Activated naive CD4-positive, alpha-beta T cell treated with anti-CD3 and anti-CD28 coated beads, Interleukin-2, amount 50 U/mL, for 72 hours (primary cell): ENCODE data around the gene CLEC16A. TPM values are rescaled to one million over a fixed set of nuclear protein-coding genes. Genes with fewer than 3 reads are reported as not detected.

Experiments
- ATAC-seq, 2 donors: fragments of 150-1000 bp; cut with Tn5 transposase; 2 replicates each; pipeline ENCODE4 v1.10.0; 2021; ENCODE audit warnings: mild to moderate bottlenecking in 2 of 2, moderate library complexity in 2 of 2
- DNase-seq, 2 donors: peaks; one replicate each; pipeline ENCODE4 v3.0.0; 2021 to 2022; ENCODE audit warnings: low spot score in 2 of 2
- H3K27ac Mint-ChIP-seq, 2 donors: one replicate each; pipeline ENCODE4 v1.8.0; 2022; ENCODE audit warnings: mild to moderate bottlenecking in 2 of 2, mixed read lengths in 2 of 2
- H3K36me3 Mint-ChIP-seq, 2 donors: one replicate each; pipeline ENCODE4 v1.8.0; 2022; ENCODE audit warnings: mixed read lengths in 2 of 2
- H3K9me3 Mint-ChIP-seq, 2 donors: one replicate each; pipeline ENCODE4 v1.8.0; 2022; ENCODE audit warnings: mixed read lengths in 2 of 2
- total RNA-seq, 2 donors: library from RNA; stranded (reverse); gene quantifications; one replicate each; pipeline ENCODE4 v1.2.3, GENCODE V29; 2022

The CLEC16A gene
- total RNA-seq: 10 to 100 TPM; 28.0 to 33.2 TPM

GRCh38 chr16:10944249-10945064, at the start of gene CLEC16A:
Gene CLEC16A, plus strand, starts transcription at chr16:10944564. Its CDS starts 154 bp downstream, at chr16:10944718.
- Mint-ChIP-seq H3K9me3 (no peaks in the 10 kb centered on the region), H3K27ac (peak within 1 kb of the TSS; percentile 83 to 91), H3K36me3 (peaks cover 5 to 20% of the 10 kb centered on the region in 2 donors)
- DNase-seq (peak; percentile 96 to 97), ATAC-seq (peak; percentile 81 to 84)

- no peak overlapping the region for H3K27ac Mint-ChIP-seq
- H3K9me3 Mint-ChIP-seq: no peaks in the 10 kb centered on the region
- DNase-seq (peak in 1 of 2 donors; percentile 55), ATAC-seq (no peak)
- no peaks in the 10 kb centered on the region for H3K36me3 Mint-ChIP-seq
Observed at GRCh38 chr16:10895053-10895946, 49.1 kb upstream of the CLEC16A start.

GRCh38 chr16:10896165-10896564, 48.2 kb upstream of the CLEC16A start:
- Mint-ChIP-seq H3K27ac (no peak overlapping the region), H3K9me3 (no peaks in the 10 kb centered on the region), H3K36me3 (no peaks in the 10 kb centered on the region)
- ATAC-seq: no peak
- DNase-seq: no peak

- Mint-ChIP-seq H3K9me3 (no peaks in the 10 kb centered on the region), H3K27ac (no peak overlapping the region), H3K36me3 (no peaks in the 10 kb centered on the region)
- DNase-seq (no peak), ATAC-seq (no peak)
Observed at GRCh38 chr16:10896723-10897122, 47.6 kb upstream of the CLEC16A start.

GRCh38 chr16:10897134-10897533, 47.2 kb upstream of the CLEC16A start:
- ATAC-seq (no peak), DNase-seq (no peak)
- Mint-ChIP-seq H3K36me3 (no peaks in the 10 kb centered on the region), H3K27ac (no peak overlapping the region), H3K9me3 (no peaks in the 10 kb centered on the region)

- peaks cover 0 to 8% of the 10 kb centered on the region in 2 donors for H3K9me3 Mint-ChIP-seq
- peaks cover 0 to 5% of the 10 kb centered on the region in 2 donors for H3K36me3 Mint-ChIP-seq
- no peak overlapping the region for H3K27ac Mint-ChIP-seq
- ATAC-seq: no peak
- DNase-seq: no peak
Observed at GRCh38 chr16:10902999-10903398, 41.4 kb upstream of the CLEC16A start.

GRCh38 chr16:10906482-10906881, 37.9 kb upstream of the CLEC16A start:
- Mint-ChIP-seq H3K9me3 (peaks cover 0 to 8% of the 10 kb centered on the region in 2 donors), H3K27ac (no peak overlapping the region), H3K36me3 (peaks cover 0 to 5% of the 10 kb centered on the region in 2 donors)
- ATAC-seq (no peak), DNase-seq (no peak)

GRCh38 chr16:10906914-10907756, 37.2 kb upstream of the CLEC16A start:
- peaks cover 0 to 8% of the 10 kb centered on the region in 2 donors for H3K9me3 Mint-ChIP-seq
- no peak for DNase-seq

GRCh38 chr16:10907757-10908045, 36.7 kb upstream of the CLEC16A start:
- DNase-seq (no peak), ATAC-seq (no peak)
- Mint-ChIP-seq H3K27ac (no peak overlapping the region), H3K36me3 (peaks cover 0 to 5% of the 10 kb centered on the region in 2 donors), H3K9me3 (peaks cover 0 to 6% of the 10 kb centered on the region in 2 donors)

More at GRCh38 chr16:10906914-10907756, 37.2 kb upstream of the CLEC16A start:
- Mint-ChIP-seq H3K36me3 (peaks cover 0 to 5% of the 10 kb centered on the region in 2 donors), H3K27ac (no peak overlapping the region)
- no peak for ATAC-seq

GRCh38 chr16:10911267-10911666, 33.1 kb upstream of the CLEC16A start:
- ATAC-seq (no peak), DNase-seq (no peak)
- no peaks in the 10 kb centered on the region for H3K9me3 Mint-ChIP-seq
- H3K27ac Mint-ChIP-seq: peak overlapping the region; percentile 9 to 24
- H3K36me3 Mint-ChIP-seq: no peaks in the 10 kb centered on the region

GRCh38 chr16:10916534-10916933, 27.8 kb upstream of the CLEC16A start:
- ATAC-seq (peak; percentile 23 to 43), DNase-seq (no peak)
- H3K9me3 Mint-ChIP-seq: no peaks in the 10 kb centered on the region
- no peaks in the 10 kb centered on the region for H3K36me3 Mint-ChIP-seq
- no peak overlapping the region for H3K27ac Mint-ChIP-seq

GRCh38 chr16:10918294-10919002, 25.9 kb upstream of the CLEC16A start:
- Mint-ChIP-seq H3K36me3 (no peaks in the 10 kb centered on the region), H3K27ac (no peak overlapping the region), H3K9me3 (no peaks in the 10 kb centered on the region)
- DNase-seq (peak; percentile 80 to 88), ATAC-seq (peak; percentile 72 to 74)

- DNase-seq (no peak), ATAC-seq (no peak)
- H3K27ac Mint-ChIP-seq: no peak overlapping the region
- H3K9me3 Mint-ChIP-seq: no peaks in the 10 kb centered on the region
- no peaks in the 10 kb centered on the region for H3K36me3 Mint-ChIP-seq
Observed at GRCh38 chr16:10919003-10919351, 25.4 kb upstream of the CLEC16A start.

- ATAC-seq (no peak), DNase-seq (no peak)
- Mint-ChIP-seq H3K36me3 (peaks cover 0 to 6% of the 10 kb centered on the region in 2 donors), H3K27ac (no peak overlapping the region), H3K9me3 (no peaks in the 10 kb centered on the region)
Observed at GRCh38 chr16:10920726-10921427, 23.5 kb upstream of the CLEC16A start.

GRCh38 chr16:10921536-10922327, 22.6 kb upstream of the CLEC16A start:
- Mint-ChIP-seq H3K36me3 (peaks cover 0 to 7% of the 10 kb centered on the region in 2 donors), H3K9me3 (no peaks in the 10 kb centered on the region), H3K27ac (no peak overlapping the region)
- ATAC-seq: no peak
- DNase-seq: no peak
